SK-N-DZ (cell line): Measurements from ENCODE around the gene ABHD6.

Source experiments
- DNase-seq: peaks from one replicate; pipeline ENCODE4 v3.0.0-alpha.2; 2015; ENCODE audit warnings: low spot score
- small RNA-seq, 2 experiments: library from RNA; depleted of rRNA; stranded (forward); fragments of <200 nt; gene quantifications; one replicate each; pipeline ENCODE3, GENCODE V24; 2014

ABHD6 gene

DNA sequence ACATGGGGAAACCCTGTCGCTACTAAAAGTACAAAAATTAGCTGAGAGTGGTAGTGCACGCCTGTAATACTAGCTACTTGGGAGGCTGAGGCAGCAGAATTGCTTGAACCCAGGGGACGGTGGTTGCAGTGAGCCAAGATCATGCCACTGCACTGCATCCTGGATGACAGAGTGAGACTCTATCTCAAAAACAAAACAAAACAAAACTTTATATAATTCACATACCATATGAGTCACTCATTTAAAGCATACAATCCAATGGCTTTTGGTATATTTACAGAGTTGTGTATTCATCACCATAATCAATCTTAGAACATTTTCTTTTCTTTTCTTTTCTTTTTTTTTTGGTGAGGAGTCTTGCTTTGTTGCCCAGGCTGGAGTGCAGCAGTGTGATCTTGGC lies 103.8 kb downstream of the ABHD6 start:
- DNase-seq = no peak

DNA sequence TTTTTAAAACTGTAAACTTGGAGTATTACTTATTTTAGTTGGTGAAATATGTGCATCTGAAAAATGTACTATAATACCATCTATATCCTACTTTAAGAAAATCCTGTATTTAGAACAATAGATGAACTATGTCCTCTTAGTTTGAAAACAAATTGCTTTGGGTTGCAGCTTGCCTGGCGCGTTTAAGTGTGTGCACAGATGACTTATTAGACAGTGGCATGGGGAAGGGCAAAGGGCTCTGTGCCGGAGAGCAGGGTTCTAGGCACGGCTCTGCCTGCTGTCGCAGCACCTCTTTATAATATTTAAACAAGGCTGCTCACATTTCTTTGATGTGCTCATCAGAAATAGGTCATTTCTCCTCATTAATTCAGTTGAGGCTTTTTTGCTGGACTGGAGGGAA lies 105.1 kb downstream of the ABHD6 start:
- no peak for DNase-seq

Small RNA genes lying within 50 kb of the gene (small RNA-seq; reads per million reads assigned to genes)
- 0 reads per million in 2 experiments for gene AC098479.1
